Measurements from ENCODE around the gene URI1. TPM values are rescaled to one million over a fixed set of nuclear protein-coding genes. Genes with fewer than 3 reads are reported as not detected.

The URI1 gene
- total RNA-seq, 4 donors from 2014 or later = 84.8 to 91.2 (median 86.3) TPM

DNA sequence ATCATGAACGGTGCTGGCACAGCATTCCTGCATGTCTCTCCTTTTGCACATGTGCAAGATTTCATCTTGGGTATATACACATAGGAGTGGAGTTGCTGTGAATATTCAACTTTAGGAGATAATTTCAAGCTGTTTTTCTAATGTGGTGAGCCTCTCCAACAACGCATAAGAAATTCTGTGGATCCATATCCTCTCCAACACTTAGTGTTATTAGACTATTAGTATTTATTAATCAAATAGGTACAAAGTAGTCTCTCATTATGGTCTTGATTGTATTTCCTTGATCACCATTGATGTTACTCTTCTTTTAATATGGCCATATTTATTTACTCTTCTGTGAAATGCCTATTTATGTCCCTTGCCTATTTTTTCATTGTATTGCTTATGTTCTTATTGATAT lies 114.5 kb downstream of the URI1 start:
- DNase-seq = no peak
- WGBS, 2 donors = 94% methylated on average over 2 of the region's 2 CpGs
- intact Hi-C loops (cut with DNase I) = no loop called here

DNA sequence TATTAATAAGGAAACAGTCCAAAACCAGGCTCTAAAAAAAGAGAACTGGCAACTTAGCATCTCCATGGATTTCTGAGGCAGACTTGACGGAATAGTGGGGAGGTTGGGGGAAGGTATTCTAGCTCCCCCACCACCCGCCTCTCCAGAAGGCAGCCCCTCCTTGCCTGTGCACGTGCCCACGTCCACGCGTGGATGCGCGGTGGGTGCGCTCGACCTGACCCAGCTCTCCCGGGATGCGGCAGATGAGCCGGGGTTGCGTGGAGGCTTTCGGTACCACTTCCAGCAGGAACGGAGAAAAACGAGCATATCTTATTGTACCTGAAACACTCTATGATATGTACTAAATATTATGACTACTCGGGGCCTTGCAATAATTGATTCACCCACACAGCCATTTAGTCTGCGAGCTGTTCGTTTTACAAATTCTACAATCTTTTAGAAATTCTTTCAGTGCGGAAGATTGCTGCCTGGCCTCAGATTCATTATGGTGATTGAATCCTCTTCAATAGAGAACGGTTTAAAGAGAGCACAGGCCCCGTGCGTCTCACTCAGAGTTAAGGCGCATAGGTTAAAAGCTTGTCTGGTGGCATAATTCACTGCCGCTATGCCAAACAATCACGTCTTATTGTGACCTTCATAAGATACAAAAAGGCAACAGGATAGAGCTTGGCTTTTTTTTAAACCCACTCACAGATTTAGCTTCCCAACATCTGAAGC lies 117.9 kb downstream of the URI1 start:
- no peaks in the 10 kb centered on the region for H3K4me1 ChIP-seq
- intact Hi-C loops (cut with DNase I) = no loop called here
- H3K27ac ChIP-seq = no peak overlapping the region
- no peak for DNase-seq
- H3K36me3 ChIP-seq = no peaks in the 10 kb centered on the region
- H3K4me3 ChIP-seq (replicated peaks in 1 of 3) = no peak overlapping the region
- H3K27me3 ChIP-seq = no peaks in the 10 kb centered on the region
- H3K9me3 ChIP-seq = no peaks in the 10 kb centered on the region
- TF ChIP-seq POLR2A (IDR thresholded peaks at IDR 0.05) (no peak), CTCF (IDR thresholded peaks at IDR 0.05) (no peak)
- 88 to 91% methylated on average over 27 of the region's 27 CpGs for WGBS, 2 donors

More for the DNA sequence above, 114.5 kb downstream of the URI1 start:
- Histone ChIP-seq H3K4me3 (replicated peaks in 1 of 3) (no peak overlapping the region), H3K27ac (no peak overlapping the region), H3K9me3 (no peaks in the 10 kb centered on the region), H3K27me3 (no peaks in the 10 kb centered on the region), H3K36me3 (no peaks in the 10 kb centered on the region), H3K4me1 (no peaks in the 10 kb centered on the region)
- no peak for TF ChIP-seq POLR2A (IDR thresholded peaks at IDR 0.05)
- TF ChIP-seq CTCF (IDR thresholded peaks at IDR 0.05) = no peak

DNA sequence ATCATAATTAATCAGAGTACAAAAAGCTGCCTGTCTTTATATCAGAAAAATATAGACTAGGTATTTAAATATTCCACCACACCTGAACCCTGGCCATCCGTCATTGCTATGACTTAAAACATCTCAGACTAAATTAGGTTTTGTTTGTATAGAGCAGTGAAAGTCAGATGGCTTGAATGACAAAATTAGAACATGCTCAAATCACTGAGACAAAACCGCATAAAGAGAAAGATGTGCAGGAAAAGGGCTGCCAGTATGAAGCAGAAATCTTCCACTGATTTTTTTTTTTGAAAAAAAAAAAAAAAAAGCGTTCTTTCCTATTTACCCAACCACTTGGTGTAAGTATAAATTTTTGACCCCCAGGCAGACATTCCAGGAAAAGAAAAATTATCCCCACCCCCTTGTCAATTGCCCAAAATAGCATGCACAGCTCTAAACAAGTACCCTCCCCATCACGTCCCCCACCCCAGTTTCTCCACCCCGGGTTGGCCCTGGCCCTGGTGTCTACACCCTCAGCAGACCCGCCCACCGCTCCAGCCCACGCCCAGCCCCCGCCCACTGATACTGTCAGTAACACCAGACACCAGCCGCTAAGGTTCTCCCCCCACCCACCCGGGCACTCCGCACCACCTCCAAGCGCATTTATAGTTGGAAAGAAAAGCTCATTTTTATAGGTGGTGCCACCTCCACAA lies 118.6 kb downstream of the URI1 start:
- no peak overlapping the region for H3K4me3 ChIP-seq (replicated peaks in 1 of 3)
- H3K27me3 ChIP-seq = no peaks in the 10 kb centered on the region
- H3K36me3 ChIP-seq = no peaks in the 10 kb centered on the region
- no peaks in the 10 kb centered on the region for H3K9me3 ChIP-seq
- intact Hi-C loops (cut with DNase I) = no loop called here
- 73 to 80% methylated on average over 13 of the region's 13 CpGs for WGBS, 2 donors
- no peak for DNase-seq
- TF ChIP-seq CTCF (IDR thresholded peaks at IDR 0.05) (no peak), POLR2A (IDR thresholded peaks at IDR 0.05) (no peak)
- H3K4me1 ChIP-seq = no peaks in the 10 kb centered on the region
- H3K27ac ChIP-seq = no peak overlapping the region

DNA sequence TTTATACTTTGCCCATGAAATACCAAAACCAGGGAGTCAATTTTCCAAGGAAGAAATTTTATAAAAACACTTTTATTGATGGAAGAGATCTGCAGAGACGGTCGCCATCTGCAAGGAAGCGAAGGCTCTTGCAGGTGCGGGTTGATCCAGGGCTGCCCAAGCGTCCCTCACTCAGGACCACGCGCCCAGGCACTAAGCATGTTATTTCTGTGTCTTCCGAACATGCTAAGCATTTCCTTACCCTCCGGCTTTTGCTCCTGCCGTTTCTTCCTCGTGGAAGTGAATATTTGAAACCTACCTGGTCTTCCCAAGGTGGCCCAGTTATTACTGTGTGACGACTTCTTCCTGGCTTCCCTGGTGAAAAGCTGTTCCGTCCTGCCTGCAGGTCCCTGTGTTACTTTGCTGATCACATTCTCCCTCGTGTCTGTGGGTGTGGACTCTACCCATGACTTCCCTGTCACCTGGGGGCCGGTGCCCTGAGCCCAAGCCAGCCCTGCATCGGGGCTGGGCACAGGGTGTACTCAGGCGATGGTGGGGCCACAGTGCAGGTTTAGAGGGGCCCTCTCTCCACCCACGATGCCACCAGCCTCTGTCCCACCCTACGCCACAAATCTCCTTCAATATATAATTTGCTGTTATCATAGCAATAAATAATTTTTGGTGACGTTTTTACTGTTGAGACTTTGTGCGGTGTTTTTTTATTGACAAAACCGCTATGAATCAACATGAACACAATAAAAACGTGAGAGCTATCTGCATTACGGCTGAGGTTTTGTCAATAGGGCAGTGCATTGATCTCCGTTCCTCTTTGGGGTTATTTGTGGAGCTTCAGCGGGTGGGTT lies 119.4 kb downstream of the URI1 start:
- H3K4me3 ChIP-seq (replicated peaks in 1 of 3) = no peak overlapping the region
- no peak for DNase-seq
- intact Hi-C loops (cut with DNase I) = no loop called here
- no peaks in the 10 kb centered on the region for H3K9me3 ChIP-seq
- no peaks in the 10 kb centered on the region for H3K4me1 ChIP-seq
- H3K27me3 ChIP-seq = no peaks in the 10 kb centered on the region
- 89 to 92% methylated on average over 26 of the region's 26 CpGs for WGBS, 2 donors
- no peak for TF ChIP-seq CTCF (IDR thresholded peaks at IDR 0.05)
- no peak for TF ChIP-seq POLR2A (IDR thresholded peaks at IDR 0.05)
- H3K36me3 ChIP-seq = no peaks in the 10 kb centered on the region
- no peak overlapping the region for H3K27ac ChIP-seq

All from thyroid gland (tissue), 4 donors.